ENCODE measurements around the gene ING3. TPM values are rescaled to one million over a fixed set of nuclear protein-coding genes. Genes with fewer than 3 reads are reported as not detected.

Gene ING3
- total RNA-seq, result 10 to 100 TPM; 12.6 to 19.4 (median 14.9) TPM

GRCh38 chr7:120950539-120951308 lies at the start of gene ING3:
Gene ING3 (plus strand): TSS chr7:120950777. CDS start chr7:120950897, 120 bp downstream.
- DNase-seq (ENCODE audit: extremely low spot score), result peak; percentile 99
- H3K4me1 ChIP-seq, result peaks cover 11 to 28% (median 25%) of the 10 kb centered on the region in 4 donors
- H3K27ac ChIP-seq (replicated peaks in 1 of 4), result peak within 1 kb of the TSS; percentile 95 to 98 (median 95)
- H3K36me3 ChIP-seq, result peaks cover 0 to 27% (median 20%) of the 10 kb centered on the region in 4 donors
- intact Hi-C loops (cut with DNase I), result loop anchor here (5.0 kb wide), 2 partner anchors 37 to 93 kb away; partner anchors contain the start of genes CPED1 and TSPAN12
- peak within 1 kb of the TSS; percentile 62 to 75 (median 67) for H3K4me3 ChIP-seq
- no peaks in the 10 kb centered on the region for H3K27me3 ChIP-seq
- 0% methylated on average over 36 of the region's 71 CpGs for WGBS
- TF ChIP-seq CTCF (IDR thresholded peaks at IDR 0.05), result no peak
- TF ChIP-seq POLR2A (IDR thresholded peaks at IDR 0.05; ENCODE audit: low read depth), result no peak
- peak; percentile 61 to 88 for TF ChIP-seq POLR2AphosphoS5 (IDR thresholded peaks at IDR 0.05)
- TF ChIP-seq EP300 (IDR thresholded peaks at IDR 0.05), result no peak
- H3K9me3 ChIP-seq, result no peaks in the 10 kb centered on the region

- H3K9me3 ChIP-seq, result peaks cover 0 to 7% (median 3%) of the 10 kb centered on the region in 4 donors
- no peak for DNase-seq (ENCODE audit: extremely low spot score)
- no peaks in the 10 kb centered on the region for H3K36me3 ChIP-seq
- WGBS, result 94% methylated on average over 2 of the region's 2 CpGs
- no peak overlapping the region for H3K27ac ChIP-seq (replicated peaks in 1 of 4)
- intact Hi-C loops (cut with DNase I), result no loop called here
- no peaks in the 10 kb centered on the region for H3K4me1 ChIP-seq
- TF ChIP-seq POLR2AphosphoS5 (IDR thresholded peaks at IDR 0.05), result no peak
- no peak overlapping the region for H3K4me3 ChIP-seq
- H3K27me3 ChIP-seq, result no peaks in the 10 kb centered on the region
These were observed 35.1 kb upstream of the ING3 start for GRCh38 chr7:120915314-120916105.

- no peaks in the 10 kb centered on the region for H3K4me1 ChIP-seq
- no peak overlapping the region for H3K27ac ChIP-seq (replicated peaks in 1 of 4)
- no peak for DNase-seq (ENCODE audit: extremely low spot score)
- H3K27me3 ChIP-seq, result no peaks in the 10 kb centered on the region
- WGBS, result 54% methylated on average over 3 of the region's 3 CpGs
- H3K4me3 ChIP-seq, result no peak overlapping the region
- H3K9me3 ChIP-seq, result peaks cover 0 to 7% (median 3%) of the 10 kb centered on the region in 4 donors
- intact Hi-C loops (cut with DNase I), result no loop called here
- TF ChIP-seq POLR2AphosphoS5 (IDR thresholded peaks at IDR 0.05) (no peak), EP300 (IDR thresholded peaks at IDR 0.05) (no peak), CTCF (IDR thresholded peaks at IDR 0.05) (no peak), POLR2A (IDR thresholded peaks at IDR 0.05; ENCODE audit: low read depth) (no peak)
- H3K36me3 ChIP-seq, result no peaks in the 10 kb centered on the region
These were observed 34.5 kb upstream of the ING3 start for GRCh38 chr7:120916121-120916520.

- Histone ChIP-seq H3K27me3 (no peaks in the 10 kb centered on the region), H3K4me3 (no peak overlapping the region), H3K27ac (replicated peaks in 1 of 4) (no peak overlapping the region), H3K9me3 (peaks cover 0 to 7% (median 3%) of the 10 kb centered on the region in 4 donors), H3K36me3 (no peaks in the 10 kb centered on the region), H3K4me1 (no peaks in the 10 kb centered on the region)
- intact Hi-C loops (cut with DNase I), result no loop called here
- WGBS, result 78% methylated on average over 1 of the region's 1 CpG
- TF ChIP-seq EP300 (IDR thresholded peaks at IDR 0.05) (no peak), POLR2AphosphoS5 (IDR thresholded peaks at IDR 0.05) (no peak), CTCF (IDR thresholded peaks at IDR 0.05) (no peak), POLR2A (IDR thresholded peaks at IDR 0.05; ENCODE audit: low read depth) (no peak)
- DNase-seq (ENCODE audit: extremely low spot score), result no peak
These were observed 34.0 kb upstream of the ING3 start for GRCh38 chr7:120916538-120916937.

GRCh38 chr7:120919466-120919865 lies 31.1 kb upstream of the ING3 start:
- no peak for DNase-seq (ENCODE audit: extremely low spot score)
- TF ChIP-seq POLR2AphosphoS5 (IDR thresholded peaks at IDR 0.05), result no peak
- no peak for TF ChIP-seq CTCF (IDR thresholded peaks at IDR 0.05)
- TF ChIP-seq POLR2A (IDR thresholded peaks at IDR 0.05; ENCODE audit: low read depth), result no peak
- TF ChIP-seq EP300 (IDR thresholded peaks at IDR 0.05), result no peak
- H3K27ac ChIP-seq (replicated peaks in 1 of 4), result no peak overlapping the region
- no peaks in the 10 kb centered on the region for H3K4me1 ChIP-seq
- no peaks in the 10 kb centered on the region for H3K27me3 ChIP-seq
- no peaks in the 10 kb centered on the region for H3K36me3 ChIP-seq
- intact Hi-C loops (cut with DNase I), result no loop called here
- no peak overlapping the region for H3K4me3 ChIP-seq
- no peaks in the 10 kb centered on the region for H3K9me3 ChIP-seq

All from esophagus muscularis mucosa (tissue), 4 donors.